Measurements from ENCODE around the gene CMTM1.
"Not testable (repeated sequence)": the region's sequence is repeated elsewhere in the genome, so short reads cannot be mapped to it uniquely, and the experiment has no call there.

CMTM1 gene

DNA sequence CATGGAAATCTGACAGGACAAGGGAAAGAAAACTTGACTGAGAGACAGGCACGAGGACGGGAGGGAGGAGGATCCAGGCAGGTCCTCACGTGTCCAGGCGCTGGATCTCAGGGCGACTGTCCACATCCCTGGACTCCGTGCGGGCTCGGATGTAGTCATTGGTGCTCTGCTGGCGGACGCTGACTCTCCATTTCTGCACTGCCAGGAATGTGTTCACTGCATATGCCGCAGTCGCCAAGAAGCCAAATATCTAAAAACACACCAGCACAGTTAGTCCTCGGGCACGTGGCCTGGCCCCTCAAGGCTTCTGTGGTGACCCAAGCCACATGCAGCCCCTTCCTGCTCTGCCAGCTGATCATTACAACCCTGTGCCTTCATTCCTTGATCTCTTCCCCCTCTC is 55.7 kb downstream of the CMTM1 start:
- H3K27me3 ChIP-seq (ENCODE audit: low read length), result no peaks in the 10 kb centered on the region

DNA sequence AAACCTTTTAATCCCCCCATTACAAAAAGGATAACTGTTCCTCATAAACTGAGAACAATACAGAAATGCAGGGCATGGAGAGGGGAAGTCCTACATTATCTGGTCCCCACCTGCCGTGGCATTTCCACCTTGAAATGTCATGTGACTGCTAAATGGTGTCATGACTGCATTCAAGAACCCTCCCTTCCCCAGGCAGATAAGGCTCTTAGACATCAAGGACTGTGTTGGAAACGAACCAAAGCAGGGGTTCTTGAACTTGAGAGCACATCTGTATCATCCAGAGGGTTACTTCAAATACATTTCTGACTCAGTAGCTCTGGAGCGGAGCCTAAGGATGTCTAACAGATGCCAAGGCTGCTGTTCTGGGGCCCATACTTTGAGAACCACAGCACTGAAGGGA is 56.6 kb downstream of the CMTM1 start:
- H3K27ac ChIP-seq (ENCODE audit: low read depth, low read length), result no peak overlapping the region
- H3K9me3 ChIP-seq (ENCODE audit: insufficient read depth, low read length), result no peaks in the 10 kb centered on the region
- H3K4me3 ChIP-seq (ENCODE audit: insufficient read depth, low read length, poor library complexity, severe bottlenecking), result no peak overlapping the region
- H3K79me2 ChIP-seq (ENCODE audit: insufficient read depth, low read length), result no peaks in the 10 kb centered on the region
- H3K9me2 ChIP-seq (replicated peaks; ENCODE audit: insufficient read depth, low read length), result no peaks in the 10 kb centered on the region
- H3K9ac ChIP-seq (ENCODE audit: low read length), result no peak overlapping the region
- H3K4me2 ChIP-seq (ENCODE audit: low read depth, low read length, poor library complexity, severe bottlenecking), result no peak overlapping the region
- no peaks in the 10 kb centered on the region for H3F3A ChIP-seq (ENCODE audit: insufficient read depth)
- TF ChIP-seq, protein P1, sequence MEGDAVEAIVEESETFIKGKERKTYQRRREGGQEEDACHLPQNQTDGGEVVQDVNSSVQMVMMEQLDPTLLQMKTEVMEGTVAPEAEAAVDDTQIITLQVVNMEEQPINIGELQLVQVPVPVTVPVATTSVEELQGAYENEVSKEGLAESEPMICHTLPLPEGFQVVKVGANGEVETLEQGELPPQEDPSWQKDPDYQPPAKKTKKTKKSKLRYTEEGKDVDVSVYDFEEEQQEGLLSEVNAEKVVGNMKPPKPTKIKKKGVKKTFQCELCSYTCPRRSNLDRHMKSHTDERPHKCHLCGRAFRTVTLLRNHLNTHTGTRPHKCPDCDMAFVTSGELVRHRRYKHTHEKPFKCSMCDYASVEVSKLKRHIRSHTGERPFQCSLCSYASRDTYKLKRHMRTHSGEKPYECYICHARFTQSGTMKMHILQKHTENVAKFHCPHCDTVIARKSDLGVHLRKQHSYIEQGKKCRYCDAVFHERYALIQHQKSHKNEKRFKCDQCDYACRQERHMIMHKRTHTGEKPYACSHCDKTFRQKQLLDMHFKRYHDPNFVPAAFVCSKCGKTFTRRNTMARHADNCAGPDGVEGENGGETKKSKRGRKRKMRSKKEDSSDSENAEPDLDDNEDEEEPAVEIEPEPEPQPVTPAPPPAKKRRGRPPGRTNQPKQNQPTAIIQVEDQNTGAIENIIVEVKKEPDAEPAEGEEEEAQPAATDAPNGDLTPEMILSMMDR (IDR thresholded peaks at IDR 0.05; ENCODE audit: insufficient read depth, low read length, poor library complexity, severe bottlenecking), result no peak
- no peak for TF ChIP-seq EZH2phosphoT487 (conservative IDR thresholded peaks at IDR 0.05; ENCODE audit: low read length)
- H2AFZ ChIP-seq (ENCODE audit: low read depth, low read length, severe bottlenecking), result no peak overlapping the region
- no peaks in the 10 kb centered on the region for H3K27me3 ChIP-seq (ENCODE audit: low read length)
- H4K20me1 ChIP-seq (ENCODE audit: low read depth, low read length), result no peaks in the 10 kb centered on the region
- no peaks in the 10 kb centered on the region for H3K36me3 ChIP-seq (ENCODE audit: low read length)

More for the DNA sequence above, 55.7 kb downstream of the CMTM1 start:
- no peaks in the 10 kb centered on the region for H3K79me2 ChIP-seq (ENCODE audit: insufficient read depth, low read length)
- TF ChIP-seq EZH2phosphoT487 (conservative IDR thresholded peaks at IDR 0.05; ENCODE audit: low read length), result no peak
- TF ChIP-seq, protein P1 (IDR thresholded peaks at IDR 0.05; ENCODE audit: insufficient read depth, low read length, poor library complexity, severe bottlenecking), result no peak
- H3K9me2 ChIP-seq (replicated peaks; ENCODE audit: insufficient read depth, low read length), result no peaks in the 10 kb centered on the region
- H2AFZ ChIP-seq (ENCODE audit: low read depth, low read length, severe bottlenecking), result no peak overlapping the region
- H3F3A ChIP-seq (ENCODE audit: insufficient read depth), result no peaks in the 10 kb centered on the region
- no peak overlapping the region for H3K27ac ChIP-seq (ENCODE audit: low read depth, low read length)
- H4K20me1 ChIP-seq (ENCODE audit: low read depth, low read length), result no peaks in the 10 kb centered on the region
- H3K4me2 ChIP-seq (ENCODE audit: low read depth, low read length, poor library complexity, severe bottlenecking), result no peak overlapping the region
- no peak overlapping the region for H3K4me3 ChIP-seq (ENCODE audit: insufficient read depth, low read length, poor library complexity, severe bottlenecking)
- H3K9me3 ChIP-seq (ENCODE audit: insufficient read depth, low read length), result no peaks in the 10 kb centered on the region
- H3K36me3 ChIP-seq (ENCODE audit: low read length), result no peaks in the 10 kb centered on the region
- no peak overlapping the region for H3K9ac ChIP-seq (ENCODE audit: low read length)

- H3K9ac ChIP-seq (ENCODE audit: low read length), result no peak overlapping the region
- H3F3A ChIP-seq (ENCODE audit: insufficient read depth), result no peaks in the 10 kb centered on the region
- no peak overlapping the region for H3K4me2 ChIP-seq (ENCODE audit: low read depth, low read length, poor library complexity, severe bottlenecking)
- H3K27me3 ChIP-seq (ENCODE audit: low read length), result no peaks in the 10 kb centered on the region
- no peaks in the 10 kb centered on the region for H3K36me3 ChIP-seq (ENCODE audit: low read length)
- no peaks in the 10 kb centered on the region for H3K9me2 ChIP-seq (replicated peaks; ENCODE audit: insufficient read depth, low read length)
- H3K9me3 ChIP-seq (ENCODE audit: insufficient read depth, low read length), result no peaks in the 10 kb centered on the region
- H4K20me1 ChIP-seq (ENCODE audit: low read depth, low read length), result no peaks in the 10 kb centered on the region
- H2AFZ ChIP-seq (ENCODE audit: low read depth, low read length, severe bottlenecking), result no peak overlapping the region
- no peak overlapping the region for H3K27ac ChIP-seq (ENCODE audit: low read depth, low read length)
- H3K79me2 ChIP-seq (ENCODE audit: insufficient read depth, low read length), result no peaks in the 10 kb centered on the region
- TF ChIP-seq, protein P1 (IDR thresholded peaks at IDR 0.05; ENCODE audit: insufficient read depth, low read length, poor library complexity, severe bottlenecking), result no peak
- TF ChIP-seq EZH2phosphoT487 (conservative IDR thresholded peaks at IDR 0.05; ENCODE audit: low read length), result no peak
- no peak overlapping the region for H3K4me3 ChIP-seq (ENCODE audit: insufficient read depth, low read length, poor library complexity, severe bottlenecking)
Observed at GRCh38 chr16:66623755-66624154, 57.5 kb downstream of the CMTM1 start.

- H3K36me3 ChIP-seq (ENCODE audit: low read length); H3K9me3 ChIP-seq (ENCODE audit: insufficient read depth, low read length); H4K20me1 ChIP-seq (ENCODE audit: low read depth, low read length); H3K27ac ChIP-seq (ENCODE audit: low read depth, low read length); H3K9ac ChIP-seq (ENCODE audit: low read length); H3K9me2 ChIP-seq (replicated peaks; ENCODE audit: insufficient read depth, low read length); H3K4me3 ChIP-seq (ENCODE audit: insufficient read depth, low read length, poor library complexity, severe bottlenecking); H2AFZ ChIP-seq (ENCODE audit: low read depth, low read length, severe bottlenecking); H3K27me3 ChIP-seq (ENCODE audit: low read length); H3K79me2 ChIP-seq (ENCODE audit: insufficient read depth, low read length); H3K4me2 ChIP-seq (ENCODE audit: low read depth, low read length, poor library complexity, severe bottlenecking); H3F3A ChIP-seq (ENCODE audit: insufficient read depth): not testable (repeated sequence)
Observed at GRCh38 chr16:66627611-66628378, 61.6 kb downstream of the CMTM1 start.

Data from SU-DHL-6 (cell line).